H1 (cell line): Measurements from ENCODE around the gene RXFP1. TPM values are rescaled to one million over a fixed set of nuclear protein-coding genes. Genes with fewer than 3 reads are reported as not detected.

Experiments
- EZH2 ChIP-seq: fragments of 200-600 bp; sonication (generic); IDR thresholded peaks from 2 replicates; pipeline ENCODE4 v1.7.1; 2012; ENCODE audit warnings: low read depth, mild to moderate bottlenecking, moderate library complexity, low read length, inconsistent platforms; ENCODE audit not compliant: severe bottlenecking
- USF2 ChIP-seq: IDR thresholded peaks from 2 replicates; pipeline ENCODE4 v1.6.1; 2011; ENCODE audit warnings: low read length, improper control_type of control experiment
- polyA plus RNA-seq, 7 experiments: library from polyadenylated mRNA; depleted of rRNA in 3 of 7; stranded (reverse) in 5 of 7; unstranded in 2 of 7; fragments of >200 nt in 5 of 7; fragments of 200-250 nt in 2 of 7; gene quantifications; 1 replicate in 5 of 7; 2 replicates in 1 of 7; 4 replicates in 1 of 7; pipeline versions ENCODE4 v1.2.1 to v1.2.3, GENCODE V29; 2011 to 2013; ENCODE audit warnings: missing spikeins in 2 of 7, mixed read lengths in 2 of 7
- total RNA-seq: library from RNA; stranded (reverse); fragmentation: NEBNext Ultra II Directional; extraction: Animal tissue kit (Norgen Biotek cat#: 25700); gene quantifications from 2 replicates; pipeline ENCODE4 v1.2.1, GENCODE V29; 2021
- TF ChIP-seq, protein P1 (sequence below): IDR thresholded peaks from 2 replicates; pipeline ENCODE4 v1.6.1; 2012; ENCODE audit warnings: inconsistent platforms

RXFP1 gene
- total and polyA plus RNA-seq, 2 of the 8 experiments (the other 6 are each of a cell fraction or from before 2014, with no cell fraction given) = 0.14 to 0.56 TPM

DNA sequence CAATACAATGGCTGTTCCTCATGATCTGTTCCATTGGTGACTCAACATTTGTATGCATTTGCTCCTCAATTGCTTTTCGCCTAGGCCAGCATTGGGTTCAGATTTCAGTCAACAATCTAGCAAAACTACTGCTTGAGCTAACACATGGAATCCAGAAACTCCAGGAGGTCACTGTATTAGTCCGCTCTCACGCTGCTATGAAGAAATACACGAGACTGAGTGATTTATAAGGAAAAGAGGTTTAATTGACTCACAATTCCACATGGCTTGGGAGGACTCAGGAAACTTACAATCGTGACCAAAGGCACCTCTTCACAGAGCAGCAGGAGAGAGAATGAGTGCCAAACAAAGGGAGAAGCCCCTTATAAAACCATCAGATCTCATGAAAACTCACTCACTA, 67.1 kb downstream of the RXFP1 start (continued):
- TF ChIP-seq USF2 (no peak), EZH2 (no peak)
- TF ChIP-seq, protein P1, sequence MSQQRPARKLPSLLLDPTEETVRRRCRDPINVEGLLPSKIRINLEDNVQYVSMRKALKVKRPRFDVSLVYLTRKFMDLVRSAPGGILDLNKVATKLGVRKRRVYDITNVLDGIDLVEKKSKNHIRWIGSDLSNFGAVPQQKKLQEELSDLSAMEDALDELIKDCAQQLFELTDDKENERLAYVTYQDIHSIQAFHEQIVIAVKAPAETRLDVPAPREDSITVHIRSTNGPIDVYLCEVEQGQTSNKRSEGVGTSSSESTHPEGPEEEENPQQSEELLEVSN = no peak
